ENCODE measurements around the gene LIN54.

The LIN54 gene

GRCh38 chr4:82906469-82906868, 104.2 kb downstream of the LIN54 start:
- H3K9me3 ChIP-seq (ENCODE audit: severe bottlenecking) = no peaks in the 10 kb centered on the region
- no peak for DNase-seq
- H3K4me3 ChIP-seq (ENCODE audit: low read depth, low read length) = no peak overlapping the region
- peaks cover 39% of the 10 kb centered on the region for H3K36me3 ChIP-seq
- no peak for TF ChIP-seq CTCF (IDR thresholded peaks at IDR 0.05; ENCODE audit: low read depth, low read length)
- H3K27me3 ChIP-seq (ENCODE audit: insufficient read depth, low read depth, severe bottlenecking) = no peaks in the 10 kb centered on the region
- no peak overlapping the region for H3K27ac ChIP-seq

DNA sequence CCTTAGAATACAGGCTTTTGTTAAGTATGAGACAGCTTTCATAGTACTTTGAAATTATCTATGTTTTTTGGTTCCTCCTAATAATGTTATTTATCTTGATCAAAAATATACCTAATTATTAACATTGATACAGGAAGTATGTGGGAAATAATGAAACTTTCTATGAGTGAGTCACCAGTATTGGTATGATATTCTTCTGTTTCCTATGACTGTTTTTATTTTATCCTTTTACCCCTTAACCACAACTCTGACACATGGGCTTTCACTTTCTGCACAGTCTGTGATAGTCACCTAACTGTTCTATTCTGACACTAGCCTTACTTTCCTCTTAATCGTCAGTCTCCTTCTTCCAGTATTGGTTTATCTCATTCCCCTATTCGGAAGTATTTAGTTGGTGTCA, 105.4 kb downstream of the LIN54 start:
- DNase-seq = no peak
- H3K27ac ChIP-seq = no peak overlapping the region
- H3K36me3 ChIP-seq = peaks cover 33% of the 10 kb centered on the region
- no peaks in the 10 kb centered on the region for H3K9me3 ChIP-seq (ENCODE audit: severe bottlenecking)
- no peaks in the 10 kb centered on the region for H3K27me3 ChIP-seq (ENCODE audit: insufficient read depth, low read depth, severe bottlenecking)
- H3K4me3 ChIP-seq (ENCODE audit: low read depth, low read length) = no peak overlapping the region
- TF ChIP-seq CTCF (IDR thresholded peaks at IDR 0.05; ENCODE audit: low read depth, low read length) = no peak

DNA sequence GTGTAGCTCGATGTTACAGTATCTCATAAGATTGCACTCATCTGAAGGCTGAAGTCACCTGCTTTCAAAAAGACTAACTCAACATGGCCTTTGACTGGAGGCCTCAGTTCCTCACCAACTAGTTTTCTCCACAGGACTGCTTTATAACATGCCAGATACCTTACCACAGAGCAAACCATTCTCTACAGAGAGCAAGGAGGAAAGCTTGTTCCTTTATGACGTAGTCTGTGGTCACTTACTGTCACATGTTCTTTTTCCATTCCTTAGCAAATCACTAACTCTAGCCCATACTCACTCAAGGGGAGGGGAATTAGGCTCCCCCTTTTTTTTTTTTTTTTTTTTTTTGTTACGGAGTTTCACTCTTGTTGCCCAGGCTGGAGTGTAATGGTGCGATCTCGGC, 106.9 kb downstream of the LIN54 start:
- no peak for DNase-seq
- no peaks in the 10 kb centered on the region for H3K27me3 ChIP-seq (ENCODE audit: insufficient read depth, low read depth, severe bottlenecking)
- no peak for TF ChIP-seq CTCF (IDR thresholded peaks at IDR 0.05; ENCODE audit: low read depth, low read length)
- no peak overlapping the region for H3K4me3 ChIP-seq (ENCODE audit: low read depth, low read length)
- peaks cover 41% of the 10 kb centered on the region for H3K36me3 ChIP-seq
- no peaks in the 10 kb centered on the region for H3K9me3 ChIP-seq (ENCODE audit: severe bottlenecking)
- no peak overlapping the region for H3K27ac ChIP-seq

DNA sequence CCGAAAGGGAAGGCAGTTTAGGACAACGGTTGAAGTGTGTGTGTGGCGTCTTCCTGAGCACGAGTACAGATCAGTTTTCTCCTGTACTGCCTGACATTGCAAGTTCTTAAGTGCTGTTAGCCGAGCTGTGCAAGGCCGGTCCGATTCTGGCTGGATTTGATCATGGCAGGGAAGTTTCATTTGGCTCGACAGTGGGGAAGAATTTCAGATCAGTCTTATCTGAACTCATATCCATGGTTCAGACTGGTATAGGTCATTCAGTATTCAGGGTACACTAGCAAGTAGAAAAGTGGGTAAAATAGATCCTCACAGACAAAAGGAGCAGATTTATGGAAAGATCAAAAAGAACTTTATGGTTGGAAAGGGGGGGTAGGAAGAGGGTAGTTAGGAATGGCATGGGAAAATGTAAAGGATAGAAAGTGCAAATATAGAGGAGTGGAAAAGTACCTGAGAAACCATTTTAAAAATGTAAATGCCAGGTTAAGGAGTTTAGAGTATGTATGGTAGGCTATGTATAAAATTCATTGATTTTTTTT, 109.4 kb downstream of the LIN54 start:
- Histone ChIP-seq H3K9me3 (ENCODE audit: severe bottlenecking) (no peaks in the 10 kb centered on the region), H3K36me3 (peaks cover 40% of the 10 kb centered on the region), H3K27ac (peak overlapping the region; percentile 94), H3K4me3 (ENCODE audit: low read depth, low read length) (peak overlapping the region; percentile 100), H3K27me3 (ENCODE audit: insufficient read depth, low read depth, severe bottlenecking) (no peaks in the 10 kb centered on the region)
- DNase-seq = no peak
- TF ChIP-seq CTCF (IDR thresholded peaks at IDR 0.05; ENCODE audit: low read depth, low read length) = no peak

DNA sequence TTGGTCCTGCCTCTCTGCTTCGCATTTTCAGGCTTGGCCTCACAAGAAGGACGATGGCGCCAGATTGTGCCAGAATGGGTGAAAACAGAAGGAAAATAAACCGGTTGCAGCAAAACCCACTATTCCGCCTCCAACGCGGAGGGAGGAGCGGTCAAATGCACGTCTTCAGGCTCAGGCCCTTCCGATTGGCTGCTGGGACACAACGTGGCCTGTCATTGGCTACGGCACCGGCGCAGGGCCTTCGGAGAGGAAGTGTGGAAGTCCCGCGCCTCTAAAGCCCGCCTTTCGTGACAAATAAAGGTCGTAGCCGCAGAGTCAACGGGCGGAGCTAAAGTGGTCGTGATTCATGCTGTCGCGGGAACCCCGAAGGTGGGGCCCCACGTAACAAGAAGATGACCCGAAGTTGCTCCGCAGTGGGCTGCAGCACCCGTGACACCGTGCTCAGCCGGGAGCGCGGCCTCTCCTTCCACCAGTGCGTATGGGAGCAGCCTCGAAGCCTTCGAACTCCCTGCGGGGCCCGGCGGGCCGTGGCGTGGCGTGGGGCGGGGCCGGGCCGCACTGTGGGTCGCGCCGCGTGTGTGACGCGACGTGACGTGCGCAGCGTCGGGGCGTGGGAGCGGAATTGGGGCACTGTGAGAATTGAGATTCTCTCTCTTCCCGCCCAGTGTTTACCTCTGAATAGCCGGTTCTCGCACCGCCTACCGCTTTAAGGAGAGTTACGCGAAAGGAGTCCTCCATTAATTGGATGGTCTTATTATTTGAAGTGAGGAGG, 110.0 kb downstream of the LIN54 start, which contains the start of gene THAP9:
TSS of gene THAP9 (plus strand) at position 325 of the 772 bp plus-strand sequence. CDS start at position 393, 68 bp downstream.
- H3K9me3 ChIP-seq (ENCODE audit: severe bottlenecking) = no peaks in the 10 kb centered on the region
- peaks cover 45% of the 10 kb centered on the region for H3K36me3 ChIP-seq
- peak; percentile 98 for DNase-seq
- peak within 1 kb of the TSS; percentile 100 for H3K4me3 ChIP-seq (ENCODE audit: low read depth, low read length)
- peak within 1 kb of the TSS; percentile 94 for H3K27ac ChIP-seq
- H3K27me3 ChIP-seq (ENCODE audit: insufficient read depth, low read depth, severe bottlenecking) = no peaks in the 10 kb centered on the region
- no peak for TF ChIP-seq CTCF (IDR thresholded peaks at IDR 0.05; ENCODE audit: low read depth, low read length)
